ENCODE measurements around the gene RNF146.
"Not testable (repeated sequence)": the region's sequence is repeated elsewhere in the genome, so short reads cannot be mapped to it uniquely, and the experiment has no call there.

The RNF146 gene

GRCh38 chr6:127266178-127266891, at the start of gene RNF146:
RNF146 (plus strand) TSS chr6:127266864; CDS start chr6:127280339, 13,475 bp downstream.
- H3K27ac ChIP-seq = peak within 1 kb of the TSS; percentile 96
- TF ChIP-seq CTCF (conservative IDR thresholded peaks at IDR 0.05) (peak; percentile 83), ZFX (IDR thresholded peaks at IDR 0.05) (no peak)

- TF ChIP-seq ZFX (IDR thresholded peaks at IDR 0.05) (no peak), CTCF (conservative IDR thresholded peaks at IDR 0.05) (no peak)
- no peak overlapping the region for H3K27ac ChIP-seq
Observed at GRCh38 chr6:127219869-127220268, 46.8 kb upstream of the RNF146 start.

- H3K27ac ChIP-seq = no peak overlapping the region
- no peak for TF ChIP-seq CTCF (conservative IDR thresholded peaks at IDR 0.05)
- TF ChIP-seq ZFX (IDR thresholded peaks at IDR 0.05) = no peak
Observed at GRCh38 chr6:127221201-127221600, 45.5 kb upstream of the RNF146 start.

GRCh38 chr6:127222418-127222817, 44.2 kb upstream of the RNF146 start:
- TF ChIP-seq CTCF (conservative IDR thresholded peaks at IDR 0.05) (no peak), ZFX (IDR thresholded peaks at IDR 0.05) (no peak)

GRCh38 chr6:127225497-127225896, 41.2 kb upstream of the RNF146 start:
- TF ChIP-seq ZFX (IDR thresholded peaks at IDR 0.05) = no peak
- TF ChIP-seq CTCF (conservative IDR thresholded peaks at IDR 0.05) = no peak
- no peak overlapping the region for H3K27ac ChIP-seq

More at GRCh38 chr6:127222418-127222817, 44.2 kb upstream of the RNF146 start:
- H3K27ac ChIP-seq = no peak overlapping the region

- not testable (repeated sequence) for H3K27ac ChIP-seq
Observed at GRCh38 chr6:127233819-127234218, 32.8 kb upstream of the RNF146 start.

GRCh38 chr6:127243501-127243900, 23.2 kb upstream of the RNF146 start:
- H3K27ac ChIP-seq = no peak overlapping the region
- TF ChIP-seq CTCF (conservative IDR thresholded peaks at IDR 0.05) (no peak), ZFX (IDR thresholded peaks at IDR 0.05) (no peak)

All from C4-2B (cell line).